ENCODE results near the gene NECTIN1. TPM values are rescaled to one million over a fixed set of nuclear protein-coding genes. Genes with fewer than 3 reads are reported as not detected.
A peak's percentile ranks its signal among the peaks of the same experiment; 100 is the strongest.

Gene NECTIN1
- total and polyA plus RNA-seq, 5 donors = 5.2 to 14.5 (median 8.1) TPM

- DNase-seq = no peak
- Histone ChIP-seq H3K4me1 (ENCODE audit: control insufficient read depth, insufficient read depth, low read length) (peaks cover 5% of the 10 kb centered on the region), H3K27ac (ENCODE audit: low read length) (no peak overlapping the region), H3K27me3 (ENCODE audit: control insufficient read depth, insufficient read depth) (no peaks in the 10 kb centered on the region), H3K4me3 (ENCODE audit: low read length) (no peak overlapping the region), H3K9me3 (ENCODE audit: control insufficient read depth, low read length) (no peaks in the 10 kb centered on the region)
- no peak for ATAC-seq
- WGBS = 81% methylated on average over 3 of the region's 3 CpGs
- intact Hi-C loops (cut with DNase I) = no loop called here
Measured at GRCh38 chr11:119697445-119697844, 31.6 kb downstream of the NECTIN1 start.

GRCh38 chr11:119696378-119697222, 32.4 kb downstream of the NECTIN1 start:
- H3K4me1 ChIP-seq (ENCODE audit: control insufficient read depth, insufficient read depth, low read length) = peaks cover 5% of the 10 kb centered on the region
- ATAC-seq = no peak

GRCh38 chr11:119694334-119694733, 34.7 kb downstream of the NECTIN1 start:
- H3K4me3 ChIP-seq (ENCODE audit: low read length) = no peak overlapping the region
- no peak overlapping the region for H3K27ac ChIP-seq (ENCODE audit: low read length)
- intact Hi-C loops (cut with DNase I) = no loop called here
- WGBS = 76% methylated on average over 3 of the region's 3 CpGs
- H3K9me3 ChIP-seq (ENCODE audit: control insufficient read depth, low read length) = no peaks in the 10 kb centered on the region
- DNase-seq (no peak), ATAC-seq (no peak)
- H3K27me3 ChIP-seq (ENCODE audit: control insufficient read depth, insufficient read depth) = no peaks in the 10 kb centered on the region
- H3K4me1 ChIP-seq (ENCODE audit: control insufficient read depth, insufficient read depth, low read length) = peaks cover 3% of the 10 kb centered on the region

More at GRCh38 chr11:119696378-119697222, 32.4 kb downstream of the NECTIN1 start:
- Histone ChIP-seq H3K27ac (ENCODE audit: low read length) (no peak overlapping the region), H3K27me3 (ENCODE audit: control insufficient read depth, insufficient read depth) (no peaks in the 10 kb centered on the region), H3K4me3 (ENCODE audit: low read length) (no peak overlapping the region), H3K9me3 (ENCODE audit: control insufficient read depth, low read length) (no peaks in the 10 kb centered on the region)
- no peak for DNase-seq
- intact Hi-C loops (cut with DNase I) = no loop called here
- 88% methylated on average over 20 of the region's 20 CpGs for WGBS

- Histone ChIP-seq H3K27me3 (ENCODE audit: control insufficient read depth, insufficient read depth) (no peaks in the 10 kb centered on the region), H3K9me3 (ENCODE audit: control insufficient read depth, low read length) (no peaks in the 10 kb centered on the region), H3K27ac (ENCODE audit: low read length) (no peak overlapping the region), H3K4me3 (ENCODE audit: low read length) (no peak overlapping the region), H3K4me1 (ENCODE audit: control insufficient read depth, insufficient read depth, low read length) (no peaks in the 10 kb centered on the region)
- intact Hi-C loops (cut with DNase I) = no loop called here
- DNase-seq (no peak), ATAC-seq (no peak)
- 70% methylated on average over 7 of the region's 7 CpGs for WGBS
Measured at GRCh38 chr11:119693253-119693815, 35.7 kb downstream of the NECTIN1 start.

- no peak overlapping the region for H3K4me3 ChIP-seq (ENCODE audit: low read length)
- ATAC-seq = no peak
- intact Hi-C loops (cut with DNase I) = no loop called here
- no peak for DNase-seq
- H3K27ac ChIP-seq (ENCODE audit: low read length) = no peak overlapping the region
- H3K4me1 ChIP-seq (ENCODE audit: control insufficient read depth, insufficient read depth, low read length) = no peaks in the 10 kb centered on the region
- no peaks in the 10 kb centered on the region for H3K9me3 ChIP-seq (ENCODE audit: control insufficient read depth, low read length)
- no peaks in the 10 kb centered on the region for H3K27me3 ChIP-seq (ENCODE audit: control insufficient read depth, insufficient read depth)
- 90% methylated on average over 2 of the region's 2 CpGs for WGBS
Measured at GRCh38 chr11:119692540-119692820, 36.5 kb downstream of the NECTIN1 start.

- H3K27me3 ChIP-seq (ENCODE audit: control insufficient read depth, insufficient read depth) = no peaks in the 10 kb centered on the region
- 80% methylated on average over 27 of the region's 27 CpGs for WGBS
- intact Hi-C loops (cut with DNase I) = no loop called here
- H3K4me1 ChIP-seq (ENCODE audit: control insufficient read depth, insufficient read depth, low read length) = no peaks in the 10 kb centered on the region
- ATAC-seq = peak in 1 of 2 donors; percentile 5
- DNase-seq = no peak
- H3K9me3 ChIP-seq (ENCODE audit: control insufficient read depth, low read length) = no peaks in the 10 kb centered on the region
- no peak overlapping the region for H3K4me3 ChIP-seq (ENCODE audit: low read length)
- no peak overlapping the region for H3K27ac ChIP-seq (ENCODE audit: low read length)
Measured at GRCh38 chr11:119691701-119692539, 37.1 kb downstream of the NECTIN1 start.

- ATAC-seq (no peak), DNase-seq (no peak)
- intact Hi-C loops (cut with DNase I) = no loop called here
- H3K27ac ChIP-seq (ENCODE audit: low read length) = no peak overlapping the region
- H3K4me3 ChIP-seq (ENCODE audit: low read length) = no peak overlapping the region
- H3K4me1 ChIP-seq (ENCODE audit: control insufficient read depth, insufficient read depth, low read length) = no peaks in the 10 kb centered on the region
- H3K27me3 ChIP-seq (ENCODE audit: control insufficient read depth, insufficient read depth) = no peaks in the 10 kb centered on the region
- 81% methylated on average over 9 of the region's 9 CpGs for WGBS
- no peaks in the 10 kb centered on the region for H3K9me3 ChIP-seq (ENCODE audit: control insufficient read depth, low read length)
Measured at GRCh38 chr11:119691020-119691666, 37.9 kb downstream of the NECTIN1 start.

- intact Hi-C loops (cut with DNase I) = no loop called here
- no peak overlapping the region for H3K4me3 ChIP-seq (ENCODE audit: low read length)
- DNase-seq (no peak), ATAC-seq (no peak)
- no peaks in the 10 kb centered on the region for H3K9me3 ChIP-seq (ENCODE audit: control insufficient read depth, low read length)
- H3K27me3 ChIP-seq (ENCODE audit: control insufficient read depth, insufficient read depth) = no peaks in the 10 kb centered on the region
- H3K27ac ChIP-seq (ENCODE audit: low read length) = no peak overlapping the region
- 91% methylated on average over 7 of the region's 7 CpGs for WGBS
- peaks cover 2% of the 10 kb centered on the region for H3K4me1 ChIP-seq (ENCODE audit: control insufficient read depth, insufficient read depth, low read length)
Measured at GRCh38 chr11:119689302-119689701, 39.7 kb downstream of the NECTIN1 start.

- intact Hi-C loops (cut with DNase I) = no loop called here
- WGBS = 71% methylated on average over 4 of the region's 4 CpGs
Measured at GRCh38 chr11:119688356-119688755, 40.6 kb downstream of the NECTIN1 start.

GRCh38 chr11:119687373-119688046, 41.5 kb downstream of the NECTIN1 start:
- ATAC-seq = no peak
- 78% methylated on average over 15 of the region's 15 CpGs for WGBS
- H3K9me3 ChIP-seq (ENCODE audit: control insufficient read depth, low read length) = no peaks in the 10 kb centered on the region

More at GRCh38 chr11:119688356-119688755, 40.6 kb downstream of the NECTIN1 start:
- ATAC-seq (no peak), DNase-seq (no peak)
- peaks cover 2% of the 10 kb centered on the region for H3K4me1 ChIP-seq (ENCODE audit: control insufficient read depth, insufficient read depth, low read length)
- H3K9me3 ChIP-seq (ENCODE audit: control insufficient read depth, low read length) = no peaks in the 10 kb centered on the region
- H3K4me3 ChIP-seq (ENCODE audit: low read length) = no peak overlapping the region
- H3K27ac ChIP-seq (ENCODE audit: low read length) = no peak overlapping the region
- H3K27me3 ChIP-seq (ENCODE audit: control insufficient read depth, insufficient read depth) = no peaks in the 10 kb centered on the region

More at GRCh38 chr11:119687373-119688046, 41.5 kb downstream of the NECTIN1 start:
- no peak overlapping the region for H3K4me3 ChIP-seq (ENCODE audit: low read length)
- peaks cover 2% of the 10 kb centered on the region for H3K4me1 ChIP-seq (ENCODE audit: control insufficient read depth, insufficient read depth, low read length)
- no peak for DNase-seq
- H3K27me3 ChIP-seq (ENCODE audit: control insufficient read depth, insufficient read depth) = no peaks in the 10 kb centered on the region
- H3K27ac ChIP-seq (ENCODE audit: low read length) = no peak overlapping the region
- intact Hi-C loops (cut with DNase I) = no loop called here
